CD4-positive, alpha-beta T cell (primary cell): ENCODE measurements around the gene PGC. TPM values are rescaled to one million over a fixed set of nuclear protein-coding genes. Genes with fewer than 3 reads are reported as not detected.

Source experiments
- ATAC-seq: fragments of 200-7000 bp; cut with Tn5 transposase; one replicate; pipeline ENCODE4 v1.10.0; 2022; ENCODE audit warnings: mild to moderate bottlenecking; ENCODE audit not compliant: poor library complexity
- CTCF ChIA-PET: fragments of 350-600 bp; sonication (Branson Sonifier 250); formaldehyde crosslinking; loops from one replicate; lab custom pipeline; 2021; ENCODE audit warnings: antibody characterized with exemption, inconsistent platforms; lab: Charles Lee
- POLR2A ChIA-PET: fragments of 350-600 bp; sonication (Branson Sonifier 250); formaldehyde crosslinking; loops from one replicate; lab custom pipeline; 2021; ENCODE audit warnings: antibody characterized with exemption, inconsistent platforms; lab: Charles Lee
- DNase-seq, 14 experiments: peaks; one replicate each; pipeline ENCODE4 v3.0.0-alpha.2; 2013 to 2020; ENCODE audit warnings: mixed read lengths in 2 of 14
- H3K27ac ChIP-seq, 2 donors: one replicate each; pipeline versions ENCODE4 v1.5.1 to v1.7.0; 2013; ENCODE audit warnings: low read length in 2 of 2, low read depth in 1 of 2, mild to moderate bottlenecking in 1 of 2
- H3K27me3 ChIP-seq, 2 experiments: 1 replicate in 1 of 2; 2 replicates in 1 of 2; pipeline versions ENCODE4 v1.6.1 to v1.7.0; 2013; ENCODE audit warnings: low read length in 2 of 2, control low read depth in 1 of 2, mild to moderate bottlenecking in 1 of 2, moderate library complexity in 1 of 2; ENCODE audit not compliant: insufficient read depth in 2 of 2, control insufficient read depth in 1 of 2
- H3K36me3 ChIP-seq: one replicate; pipeline ENCODE4 v1.6.1; 2013; ENCODE audit warnings: low read length, control low read depth; ENCODE audit not compliant: insufficient read depth
- H3K4me1 ChIP-seq: one replicate; pipeline ENCODE4 v1.6.1; 2013; ENCODE audit warnings: low read length, control low read depth; ENCODE audit not compliant: insufficient read depth
- H3K4me3 ChIP-seq: one replicate; pipeline ENCODE4 v1.5.1; 2013; ENCODE audit warnings: mild to moderate bottlenecking, low read length, moderate library complexity
- H3K9me3 ChIP-seq, 2 experiments: 1 replicate in 1 of 2; 2 replicates in 1 of 2; pipeline versions ENCODE4 v1.6.1 to v1.7.0; 2013; ENCODE audit warnings: low read length in 2 of 2, mild to moderate bottlenecking in 2 of 2, control low read depth in 1 of 2, moderate library complexity in 1 of 2; ENCODE audit not compliant: control insufficient read depth in 1 of 2, insufficient read depth in 1 of 2
- H3K27ac Mint-ChIP-seq: one replicate; pipeline ENCODE4 v1.8.0; 2020; ENCODE audit warnings: mixed read lengths
- H3K27me3 Mint-ChIP-seq: one replicate; pipeline ENCODE4 v1.8.0; 2021; ENCODE audit warnings: mixed read lengths
- H3K36me3 Mint-ChIP-seq: one replicate; pipeline ENCODE4 v1.8.0; 2021; ENCODE audit warnings: low read depth, mixed read lengths
- H3K4me1 Mint-ChIP-seq: one replicate; pipeline ENCODE4 v1.8.0; 2021; ENCODE audit warnings: low read depth, mixed read lengths
- H3K4me3 Mint-ChIP-seq: one replicate; pipeline ENCODE4 v1.8.0; 2020; ENCODE audit warnings: mild to moderate bottlenecking, mixed read lengths
- H3K9me3 Mint-ChIP-seq: one replicate; pipeline ENCODE4 v1.8.0; 2020; ENCODE audit warnings: mixed read lengths
- CTCF ChIP-seq: fragments of 200-600 bp; IDR thresholded peaks from one replicate; pipeline ENCODE4 v1.8.0; 2022; ENCODE audit warnings: antibody characterized with exemption, mild to moderate bottlenecking
- intact Hi-C, 2 experiments: fragments of 100-400 bp; cut with DNase I in 1 of 2; cut with micrococcal nuclease in 1 of 2; formaldehyde crosslinking; loops; one replicate each; pipeline versions ENCODE4 v1.15.1 to v1.9.0; 2023 to 2025; cut with DNase I, micrococcal nuclease
- total RNA-seq, 174 experiments: library from RNA in 2 of 174; stranded (reverse) in 2 of 174; gene quantifications; one replicate each; pipeline ENCODE4 v1.2.3 and lab custom pipeline; 2021 to 2026

PGC gene
- total RNA-seq, 2 experiments from 2014 or later: not detected

- no peaks in the 10 kb centered on the region for H3K4me1 Mint-ChIP-seq
- no peak overlapping the region for H3K4me3 Mint-ChIP-seq
- CTCF ChIA-PET: no interaction called here
- no peak overlapping the region for H3K27ac ChIP-seq
- TF ChIP-seq CTCF: no peak
- POLR2A ChIA-PET: no interaction called here
- no peaks in the 10 kb centered on the region for H3K9me3 Mint-ChIP-seq
- H3K4me1 ChIP-seq: no peaks in the 10 kb centered on the region
- no peaks in the 10 kb centered on the region for H3K36me3 Mint-ChIP-seq
- H3K27me3 Mint-ChIP-seq: no peaks in the 10 kb centered on the region
- H3K27ac Mint-ChIP-seq: no peak overlapping the region
- no peak for ATAC-seq
- no peak for DNase-seq
- H3K36me3 ChIP-seq: no peaks in the 10 kb centered on the region
- intact Hi-C loops: no loop called here
- no peaks in the 10 kb centered on the region for H3K27me3 ChIP-seq
- H3K4me3 ChIP-seq: no peak overlapping the region
- no peaks in the 10 kb centered on the region for H3K9me3 ChIP-seq
Observed at GRCh38 chr6:41758641-41759035, 11.4 kb upstream of the PGC start.

DNA sequence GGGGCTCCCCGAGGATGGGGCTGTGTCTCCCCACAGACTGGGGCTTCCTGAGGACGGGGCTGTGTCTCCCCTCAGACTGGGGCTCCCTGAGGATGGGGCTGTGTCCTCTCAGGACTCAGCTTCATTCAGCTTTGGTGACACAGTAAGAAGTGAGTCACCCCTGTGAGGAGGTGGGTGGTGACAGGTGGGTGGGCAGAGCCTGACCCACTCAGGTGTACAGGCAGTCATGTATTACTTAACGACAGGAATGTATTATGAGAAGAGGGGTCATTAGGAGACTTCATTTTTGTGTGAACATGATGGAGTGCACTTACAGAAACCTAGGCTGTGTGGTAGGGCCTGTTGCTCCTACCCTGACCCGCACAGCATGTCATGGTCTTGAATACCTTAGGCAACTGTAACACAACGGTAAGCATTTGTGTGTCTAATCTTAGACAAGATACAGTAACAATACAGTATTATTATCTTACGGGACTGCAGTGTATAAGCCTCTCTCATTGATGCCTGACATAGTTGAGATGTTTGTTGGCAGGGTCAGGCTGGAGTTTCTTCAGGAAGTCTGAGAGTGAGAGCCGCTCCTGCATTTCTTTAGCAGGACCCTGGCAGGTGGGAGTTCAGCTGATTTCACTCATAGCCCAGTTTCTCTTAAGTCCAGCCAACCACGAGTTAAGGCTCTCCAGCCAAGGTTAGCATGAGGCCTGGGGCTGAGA lies 10.9 kb upstream of the PGC start:
- DNase-seq: no peak
- no peaks in the 10 kb centered on the region for H3K27me3 Mint-ChIP-seq
- H3K4me3 Mint-ChIP-seq: no peak overlapping the region
- no peaks in the 10 kb centered on the region for H3K4me1 Mint-ChIP-seq
- Histone ChIP-seq H3K9me3 (no peaks in the 10 kb centered on the region), H3K27me3 (no peaks in the 10 kb centered on the region), H3K4me3 (no peak overlapping the region), H3K4me1 (no peaks in the 10 kb centered on the region), H3K36me3 (no peaks in the 10 kb centered on the region), H3K27ac (no peak overlapping the region)
- POLR2A ChIA-PET: no interaction called here
- ATAC-seq: no peak
- no peak overlapping the region for H3K27ac Mint-ChIP-seq
- no peak for TF ChIP-seq CTCF
- H3K36me3 Mint-ChIP-seq: no peaks in the 10 kb centered on the region
- intact Hi-C loops: no loop called here
- CTCF ChIA-PET: no interaction called here
- no peaks in the 10 kb centered on the region for H3K9me3 Mint-ChIP-seq

DNA sequence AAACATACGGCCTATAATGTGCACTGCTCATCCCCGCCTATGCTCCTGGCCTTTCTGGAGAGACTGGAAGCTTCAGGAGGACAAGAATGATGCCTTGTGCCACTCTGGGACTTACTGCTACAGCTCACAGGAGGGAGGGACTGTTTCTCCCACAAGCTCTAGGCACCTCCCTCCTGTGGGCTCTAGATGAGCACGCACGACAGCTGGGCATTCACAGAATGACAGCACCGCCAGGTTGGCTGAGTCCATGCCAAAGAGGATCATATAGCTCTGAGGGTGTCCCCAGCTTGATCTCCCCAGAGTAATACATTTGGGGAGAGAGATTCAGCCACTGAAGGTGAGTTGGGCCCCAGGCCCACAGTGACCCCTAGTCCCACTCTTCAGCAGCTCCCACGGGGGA lies 10.1 kb upstream of the PGC start:
- no peaks in the 10 kb centered on the region for H3K36me3 ChIP-seq
- H3K4me3 ChIP-seq: no peak overlapping the region
- Mint-ChIP-seq H3K36me3 (no peaks in the 10 kb centered on the region), H3K27ac (no peak overlapping the region), H3K4me1 (no peaks in the 10 kb centered on the region), H3K27me3 (no peaks in the 10 kb centered on the region), H3K9me3 (no peaks in the 10 kb centered on the region), H3K4me3 (no peak overlapping the region)
- no peak for TF ChIP-seq CTCF
- intact Hi-C loops: no loop called here
- POLR2A ChIA-PET: no interaction called here
- H3K4me1 ChIP-seq: no peaks in the 10 kb centered on the region
- ATAC-seq: no peak
- CTCF ChIA-PET: no interaction called here
- DNase-seq: no peak
- no peaks in the 10 kb centered on the region for H3K9me3 ChIP-seq
- H3K27ac ChIP-seq: no peak overlapping the region
- no peaks in the 10 kb centered on the region for H3K27me3 ChIP-seq
